Tibial nerve (tissue), 4 donors: ENCODE results near the gene COPS3. TPM values are rescaled to one million over a fixed set of nuclear protein-coding genes. Genes with fewer than 3 reads are reported as not detected.

ENCODE experiments used
- DNase-seq, 2 donors: peaks; one replicate each; pipeline ENCODE4 v3.0.0-alpha.2; 2019; ENCODE audit warnings: low spot score in 2 of 2
- H3K27ac ChIP-seq, 4 donors: fragments of 200-600 bp; sonication (generic) in 3 of 4; one replicate each; pipeline ENCODE4 v1.5.1; 2017 to 2019; ENCODE audit warnings: mild to moderate bottlenecking in 1 of 4
- H3K27me3 ChIP-seq, 2 donors: fragments of 200-600 bp; sonication (generic) in 1 of 2; one replicate each; pipeline versions ENCODE4 v1.5.1 to v1.6.0; 2017 to 2019
- H3K36me3 ChIP-seq, 3 donors: fragments of 200-600 bp; sonication (generic); one replicate each; pipeline ENCODE4 v1.5.1; 2018 to 2019
- H3K4me1 ChIP-seq, 4 donors: fragments of 200-600 bp; sonication (generic) in 3 of 4; one replicate each; pipeline ENCODE4 v1.5.1; 2017 to 2019
- H3K4me3 ChIP-seq, 4 donors: fragments of 200-600 bp; sonication (generic) in 3 of 4; one replicate each; pipeline ENCODE4 v1.5.1; 2017 to 2019; ENCODE audit warnings: mild to moderate bottlenecking in 1 of 4, moderate library complexity in 1 of 4
- H3K9me3 ChIP-seq, 4 donors: fragments of 200-600 bp; sonication (generic) in 3 of 4; one replicate each; pipeline ENCODE4 v1.5.1; 2017 to 2019
- CTCF ChIP-seq, 5 experiments: fragments of 200-600 bp in 3 of 5; fragments of 450-650 bp in 2 of 5; sonication (generic) in 3 of 5; IDR thresholded peaks; one replicate each; pipeline ENCODE4 v1.5.1; 2016 to 2019; ENCODE audit warnings: antibody characterized with exemption in 5 of 5, mild to moderate bottlenecking in 3 of 5, moderate library complexity in 2 of 5
- EP300 ChIP-seq, 2 donors: sonication (generic); formaldehyde crosslinking; IDR thresholded peaks; one replicate each; pipeline ENCODE4 v1.6.1; 2017; ENCODE audit warnings: antibody characterized with exemption in 2 of 2, mild to moderate bottlenecking in 1 of 2
- POLR2A ChIP-seq, 2 donors: fragments of 450-650 bp; IDR thresholded peaks; one replicate each; pipeline ENCODE4 v1.6.1; 2017; ENCODE audit warnings: antibody characterized with exemption in 2 of 2, mild to moderate bottlenecking in 2 of 2, moderate library complexity in 2 of 2
- WGBS, 2 donors: methylation state at CpG; one replicate each; pipeline ENCODE4 v1.1.5; 2018; 5-methylcytosine and 5-hydroxymethylcytosine counted together
- total RNA-seq, 4 donors: library from RNA; depleted of rRNA; stranded (reverse); fragments of >200 nt; gene quantifications; one replicate each; pipeline ENCODE4 v1.1.0, GENCODE V29; 2016

The COPS3 gene
- total RNA-seq, 4 donors from 2014 or later, result 15.7 to 58.8 (median 47.6) TPM

- no peak for DNase-seq
Observed at GRCh38 chr17:17275971-17276370, 5.1 kb downstream of the COPS3 start.

GRCh38 chr17:17269926-17270773, 10.9 kb downstream of the COPS3 start:
- Histone ChIP-seq H3K4me1 (no peaks in the 10 kb centered on the region), H3K36me3 (peaks cover 3 to 97% (median 28%) of the 10 kb centered on the region in 3 donors), H3K4me3 (no peak overlapping the region), H3K27ac (no peak overlapping the region), H3K27me3 (no peaks in the 10 kb centered on the region), H3K9me3 (no peaks in the 10 kb centered on the region)
- 89 to 90% methylated on average over 9 of the region's 9 CpGs for WGBS, 2 donors
- DNase-seq, result no peak
- peak in 1 of 5 experiments; percentile 15 for TF ChIP-seq CTCF (IDR thresholded peaks at IDR 0.05)
- no peak for TF ChIP-seq EP300 (IDR thresholded peaks at IDR 0.05)

More at GRCh38 chr17:17275971-17276370, 5.1 kb downstream of the COPS3 start:
- Histone ChIP-seq H3K27ac (no peak overlapping the region), H3K9me3 (no peaks in the 10 kb centered on the region), H3K4me3 (no peak overlapping the region), H3K27me3 (no peaks in the 10 kb centered on the region), H3K4me1 (peaks cover 0 to 39% (median 17%) of the 10 kb centered on the region in 4 donors), H3K36me3 (peaks cover 0 to 48% (median 3%) of the 10 kb centered on the region in 3 donors)
- 78 to 82% methylated on average over 6 of the region's 6 CpGs for WGBS, 2 donors
- TF ChIP-seq CTCF (IDR thresholded peaks at IDR 0.05) (no peak), EP300 (IDR thresholded peaks at IDR 0.05) (no peak), POLR2A (IDR thresholded peaks at IDR 0.05) (no peak)

- WGBS, 2 donors, result 84 to 92% methylated on average over 2 of the region's 2 CpGs
- no peak for TF ChIP-seq EP300 (IDR thresholded peaks at IDR 0.05)
- no peak for TF ChIP-seq CTCF (IDR thresholded peaks at IDR 0.05)
- H3K36me3 ChIP-seq, result peaks cover 5 to 97% (median 48%) of the 10 kb centered on the region in 3 donors
- no peak overlapping the region for H3K4me3 ChIP-seq
- no peak for DNase-seq
- no peaks in the 10 kb centered on the region for H3K27me3 ChIP-seq
- H3K27ac ChIP-seq, result no peak overlapping the region
- no peaks in the 10 kb centered on the region for H3K4me1 ChIP-seq
- H3K9me3 ChIP-seq, result no peaks in the 10 kb centered on the region
Observed at GRCh38 chr17:17264430-17264829, 16.6 kb downstream of the COPS3 start.

- no peak overlapping the region for H3K27ac ChIP-seq
- TF ChIP-seq EP300 (IDR thresholded peaks at IDR 0.05) (no peak), CTCF (IDR thresholded peaks at IDR 0.05) (no peak), POLR2A (IDR thresholded peaks at IDR 0.05) (no peak)
- peaks cover 5 to 99% (median 33%) of the 10 kb centered on the region in 3 donors for H3K36me3 ChIP-seq
- DNase-seq, result no peak
- no peaks in the 10 kb centered on the region for H3K27me3 ChIP-seq
- H3K4me3 ChIP-seq, result no peak overlapping the region
- no peaks in the 10 kb centered on the region for H3K4me1 ChIP-seq
- WGBS, 2 donors, result 91 to 93% methylated on average over 4 of the region's 4 CpGs
- no peaks in the 10 kb centered on the region for H3K9me3 ChIP-seq
Observed at GRCh38 chr17:17258998-17259397, 22.0 kb downstream of the COPS3 start.

- no peak for DNase-seq
- H3K27ac ChIP-seq, result no peak overlapping the region
- no peaks in the 10 kb centered on the region for H3K4me1 ChIP-seq
- H3K4me3 ChIP-seq, result no peak overlapping the region
- no peak for TF ChIP-seq CTCF (IDR thresholded peaks at IDR 0.05)
- no peak for TF ChIP-seq EP300 (IDR thresholded peaks at IDR 0.05)
- TF ChIP-seq POLR2A (IDR thresholded peaks at IDR 0.05), result no peak
- no peaks in the 10 kb centered on the region for H3K9me3 ChIP-seq
- 87 to 91% methylated on average over 7 of the region's 7 CpGs for WGBS, 2 donors
- H3K36me3 ChIP-seq, result peaks cover 5 to 100% (median 25%) of the 10 kb centered on the region in 3 donors
- no peaks in the 10 kb centered on the region for H3K27me3 ChIP-seq
Observed at GRCh38 chr17:17258011-17258410, 23.0 kb downstream of the COPS3 start.
